ENCODE measurements around the gene EIF4H.

DNA sequence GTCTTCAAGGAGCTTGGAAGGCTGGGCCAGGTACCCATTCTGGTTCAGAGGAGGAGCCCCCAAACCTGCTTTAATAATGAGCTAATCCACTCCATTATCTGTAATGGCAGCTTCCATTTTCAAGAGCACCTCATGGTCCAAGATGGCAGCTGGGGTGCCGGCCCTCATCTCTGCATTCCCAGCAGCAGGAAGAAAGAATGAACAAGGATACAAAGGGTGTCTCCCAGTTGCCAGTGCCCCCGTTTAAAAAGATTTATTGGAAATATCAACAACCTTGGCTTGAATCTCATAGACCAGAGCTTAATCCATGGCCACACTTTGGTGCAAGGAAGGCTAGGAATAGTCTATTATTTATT lies 44.2 kb downstream of the EIF4H start:
- TF ChIP-seq CTCF (IDR thresholded peaks at IDR 0.05) (no peak), ESRRA (IDR thresholded peaks at IDR 0.05; ENCODE audit: borderline replicate concordance, low read length) (no peak), POLR2A (IDR thresholded peaks at IDR 0.05; ENCODE audit: low read length) (no peak), EP300 (IDR thresholded peaks at IDR 0.05) (no peak), SMC3 (IDR thresholded peaks at IDR 0.05) (no peak), REST (IDR thresholded peaks at IDR 0.05) (no peak), MAFK (IDR thresholded peaks at IDR 0.05; ENCODE audit: partially characterized antibody) (no peak), ZNF302 (CRISPR knock-in tag; IDR thresholded peaks at IDR 0.05) (no peak)
- TF ChIP-seq, protein P1, sequence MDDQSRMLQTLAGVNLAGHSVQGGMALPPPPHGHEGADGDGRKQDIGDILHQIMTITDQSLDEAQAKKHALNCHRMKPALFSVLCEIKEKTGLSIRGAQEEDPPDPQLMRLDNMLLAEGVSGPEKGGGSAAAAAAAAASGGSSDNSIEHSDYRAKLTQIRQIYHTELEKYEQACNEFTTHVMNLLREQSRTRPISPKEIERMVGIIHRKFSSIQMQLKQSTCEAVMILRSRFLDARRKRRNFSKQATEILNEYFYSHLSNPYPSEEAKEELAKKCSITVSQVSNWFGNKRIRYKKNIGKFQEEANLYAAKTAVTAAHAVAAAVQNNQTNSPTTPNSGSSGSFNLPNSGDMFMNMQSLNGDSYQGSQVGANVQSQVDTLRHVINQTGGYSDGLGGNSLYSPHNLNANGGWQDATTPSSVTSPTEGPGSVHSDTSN (IDR thresholded peaks at IDR 0.05) = no peak
